ENCODE measurements around the gene PDXK.

Gene PDXK

GRCh38 chr21:43806017-43806710 lies 87.2 kb downstream of the PDXK start:
- no peak for DNase-seq (ENCODE audit: low read depth)

GRCh38 chr21:43808367-43808766 lies 89.4 kb downstream of the PDXK start:
- no peak for DNase-seq (ENCODE audit: low read depth)

GRCh38 chr21:43808832-43809251 lies 89.9 kb downstream of the PDXK start:
- no peak for DNase-seq (ENCODE audit: low read depth)

GRCh38 chr21:43809346-43809799 lies 90.4 kb downstream of the PDXK start:
- no peak for DNase-seq (ENCODE audit: low read depth)

DNA sequence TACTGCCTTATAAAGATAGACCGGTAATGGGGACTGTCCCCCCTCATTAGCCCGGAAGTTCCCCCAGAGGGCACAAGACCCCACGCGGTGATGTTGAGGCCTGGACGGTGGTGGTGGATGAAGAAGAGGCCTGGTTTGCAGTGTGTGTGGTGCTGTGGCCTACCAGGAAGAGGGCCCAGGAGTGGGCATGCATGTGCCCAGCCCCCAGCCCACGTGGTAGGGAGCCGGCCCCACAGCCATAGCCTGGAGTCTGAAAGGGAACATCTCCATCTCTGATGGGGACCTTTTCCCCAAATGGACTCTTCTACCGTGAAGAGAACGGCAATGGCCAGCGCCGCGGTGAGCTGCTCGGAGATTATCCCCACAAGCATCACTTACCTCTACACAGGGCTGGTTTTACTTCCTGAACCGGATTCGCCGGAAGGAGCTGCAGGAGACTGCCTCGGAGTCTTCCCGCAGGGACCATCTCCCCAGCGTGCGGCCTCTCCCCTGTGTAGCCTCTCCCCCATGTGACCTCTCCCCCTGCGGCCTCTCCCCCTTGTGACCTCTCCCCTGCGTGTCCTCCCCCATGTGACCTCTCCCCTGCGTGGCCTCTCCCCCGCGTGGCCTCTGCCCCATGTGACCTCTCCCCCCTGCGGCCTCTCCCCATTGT lies 91.0 kb downstream of the PDXK start:
- DNase-seq (ENCODE audit: low read depth) = no peak

GRCh38 chr21:43810505-43811261 lies 91.8 kb downstream of the PDXK start:
- DNase-seq (ENCODE audit: low read depth) = no peak

DNA sequence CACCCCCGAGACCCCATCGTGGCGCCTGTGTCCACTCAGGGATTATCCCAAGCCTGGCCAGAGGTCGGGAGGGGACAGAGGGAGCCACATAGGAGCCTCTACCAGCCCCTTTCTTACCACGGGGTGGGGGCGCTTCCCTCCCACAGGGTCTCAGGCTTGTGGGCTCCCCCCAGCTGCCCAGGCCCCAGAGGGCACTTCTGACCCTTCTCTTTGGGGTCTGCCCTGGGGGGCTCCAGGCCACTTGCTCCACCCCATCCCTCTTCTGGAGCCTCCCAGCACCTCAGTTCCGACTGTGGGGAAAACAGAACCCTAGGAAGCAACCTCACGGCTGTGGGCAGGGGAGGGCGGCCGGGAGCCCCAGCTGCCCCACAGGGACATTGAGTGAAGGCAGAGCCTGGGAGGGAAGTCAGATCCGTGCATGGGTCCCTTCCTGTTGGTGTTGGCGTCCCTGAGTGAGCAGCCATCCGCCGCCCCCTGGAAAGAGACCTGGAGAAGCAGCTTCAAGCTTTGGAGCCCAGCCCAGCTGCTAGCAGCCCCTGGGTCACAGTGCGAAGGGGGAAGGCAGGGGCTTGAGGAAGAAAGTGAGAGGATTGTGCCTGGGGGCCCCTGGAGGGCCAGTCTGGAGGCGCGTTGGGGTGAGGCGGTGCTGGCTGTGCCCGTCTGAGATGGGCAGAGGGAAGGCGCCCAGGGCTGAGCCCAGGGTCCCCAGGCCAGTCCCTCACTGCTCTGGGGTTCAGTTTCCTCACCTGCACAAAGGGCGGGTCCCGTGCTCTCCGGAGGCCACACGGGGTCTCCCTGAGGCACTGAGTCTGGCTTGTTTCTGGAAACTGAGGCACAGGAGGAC lies 92.6 kb downstream of the PDXK start:
- DNase-seq (ENCODE audit: low read depth) = no peak

Data from non-pigmented ciliary epithelial cell (primary cell).